PC-3 (cell line): Measurements from ENCODE around the gene OMP. TPM values are rescaled to one million over a fixed set of nuclear protein-coding genes. Genes with fewer than 3 reads are reported as not detected.

Experiments used
- ATAC-seq: fragments of 200-7000 bp; cut with Tn5 transposase; 2 replicates; pipeline ENCODE4 v1.9.1; 2020; ENCODE audit warnings: mild to moderate bottlenecking, moderate library complexity
- BruUV-seq: library from RNA; stranded (reverse); fragments of 400-500 nt; replicated peaks from 2 replicates; lab custom pipeline; 2021; lab: Mats Ljungman, UMichigan
- CTCF ChIA-PET: fragments of 300-600 bp; sonication (Branson Sonifier 250); formaldehyde crosslinking; loops from one replicate; lab custom pipeline; 2022; ENCODE audit warnings: antibody characterized with exemption; lab: Charles Lee
- POLR2A ChIA-PET: fragments of 300-600 bp; sonication (Branson Sonifier 250); formaldehyde crosslinking; loops from one replicate; lab custom pipeline; 2022; ENCODE audit warnings: antibody characterized with exemption; ENCODE audit not compliant: unreplicated experiment; lab: Charles Lee
- DNase-seq: peaks from one replicate; pipeline ENCODE4 v3.0.0-alpha.2; 2015
- H2AFZ ChIP-seq: fragments of 300-600 bp; sonication (generic); 2 replicates; pipeline ENCODE4 v1.6.0; 2016; ENCODE audit warnings: antibody characterized with exemption, low read length
- H3F3A ChIP-seq: fragments of 300-600 bp; sonication (generic); one replicate; pipeline ENCODE4 v1.6.0; 2017; ENCODE audit warnings: antibody characterized with exemption, low read length, control low read depth, mild to moderate bottlenecking; ENCODE audit not compliant: unreplicated experiment
- H3K27ac ChIP-seq: fragments of 300-600 bp; sonication (generic); 2 replicates; pipeline ENCODE4 v1.5.1; 2016; ENCODE audit warnings: mild to moderate bottlenecking, low read length
- H3K27me3 ChIP-seq: fragments of 300-600 bp; sonication (generic); 2 replicates; pipeline ENCODE4 v1.6.1; 2016; ENCODE audit warnings: low read length, mixed read lengths
- H3K36me3 ChIP-seq: fragments of 300-600 bp; sonication (generic); 2 replicates; pipeline ENCODE4 v1.6.1; 2016; ENCODE audit warnings: low read depth, mixed run types, low read length, mixed read lengths
- H3K4me1 ChIP-seq: fragments of 300-600 bp; sonication (generic); 2 replicates; pipeline ENCODE4 v1.5.1; 2016; ENCODE audit warnings: low read length; ENCODE audit not compliant: insufficient read depth
- H3K4me2 ChIP-seq: fragments of 300-600 bp; sonication (generic); 2 replicates; pipeline ENCODE4 v1.6.0; 2016; ENCODE audit warnings: low read length
- H3K4me3 ChIP-seq: fragments of 300-600 bp; sonication (generic); 2 replicates; pipeline ENCODE4 v1.5.1; 2016; ENCODE audit warnings: mild to moderate bottlenecking, low read length, mixed read lengths
- H3K79me2 ChIP-seq: fragments of 300-600 bp; sonication (generic); 2 replicates; pipeline ENCODE4 v1.6.1; 2017; ENCODE audit warnings: low read length, mixed read lengths
- H3K9ac ChIP-seq: fragments of 300-600 bp; sonication (generic); 2 replicates; pipeline ENCODE4 v1.6.0; 2016; ENCODE audit warnings: mild to moderate bottlenecking, low read length
- H3K9me2 ChIP-seq: fragments of 300-600 bp; sonication (generic); replicated peaks from 2 replicates; pipeline ENCODE4 v1.6.1; 2016; ENCODE audit warnings: mixed run types, low read length, mixed read lengths
- H3K9me3 ChIP-seq: fragments of 300-600 bp; sonication (generic); 2 replicates; pipeline ENCODE4 v1.6.1; 2016; ENCODE audit warnings: low read length, mixed read lengths
- H4K20me1 ChIP-seq: fragments of 300-600 bp; sonication (generic); 2 replicates; pipeline ENCODE4 v1.6.1; 2016; ENCODE audit warnings: low read length, mixed read lengths
- EZH2 ChIP-seq: fragments of 300-600 bp; sonication (generic); IDR thresholded peaks from one replicate; pipeline ENCODE4 v1.6.1; 2017; ENCODE audit warnings: antibody characterized with exemption, mild to moderate bottlenecking, low read length; ENCODE audit not compliant: unreplicated experiment
- EZH2phosphoT487 ChIP-seq: fragments of 300-600 bp; sonication (generic); IDR thresholded peaks from 2 replicates; pipeline ENCODE4 v1.6.1; 2018; ENCODE audit warnings: mild to moderate bottlenecking, antibody characterized with exemption, low read length, borderline replicate concordance
- intact Hi-C: fragments of 100-400 bp; cut with micrococcal nuclease; formaldehyde crosslinking; loops from 2 replicates; pipeline ENCODE4 v1.9.0; 2023
- total RNA-seq: library from RNA; depleted of rRNA; stranded (reverse); fragments of >200 nt; gene quantifications from 2 replicates; pipeline ENCODE4 v1.2.3, GENCODE V29; 2014
- TF ChIP-seq, protein P1 (sequence below): fragments of 300-600 bp; sonication (generic); conservative IDR thresholded peaks from 2 replicates; pipeline ENCODE4 v1.5.1; 2017; ENCODE audit warnings: antibody characterized with exemption, low read depth, mild to moderate bottlenecking, low read length

OMP gene
- total RNA-seq, 1 experiment from 2014 or later: not detected

- no peaks in the 10 kb centered on the region for H3K36me3 ChIP-seq
- H3K4me1 ChIP-seq: peaks cover 6% of the 10 kb centered on the region; the same call in 1 of the 2 replicates
- no peaks in the 10 kb centered on the region for H3K9me2 ChIP-seq
- H3K79me2 ChIP-seq: no peaks in the 10 kb centered on the region
- ATAC-seq (no peak), DNase-seq (no peak)
- H3F3A ChIP-seq: no peaks in the 10 kb centered on the region
- ChIA-PET POLR2A (no interaction called here), CTCF (interaction anchor here (0.5 to 1.2 kb wide), 2 partner anchors 428 to 1985 kb away, joined by 3 to 10 read pairs; no protein-coding TSS in a partner anchor)
- BruUV-seq: no TSS peak
- no peaks in the 10 kb centered on the region for H3K9me3 ChIP-seq
- no peak for TF ChIP-seq EZH2phosphoT487
- no peak overlapping the region for H3K9ac ChIP-seq
- H3K27me3 ChIP-seq: no peaks in the 10 kb centered on the region
- intact Hi-C loops: no loop called here
- H4K20me1 ChIP-seq: no peaks in the 10 kb centered on the region
- no peak overlapping the region for H3K4me2 ChIP-seq
- no peak overlapping the region for H3K27ac ChIP-seq
- no peak overlapping the region for H2AFZ ChIP-seq
- H3K4me3 ChIP-seq: no peak overlapping the region
These were observed 26.6 kb downstream of the OMP start for GRCh38 chr11:77129069-77129841.

GRCh38 chr11:77129842-77130756, 27.5 kb downstream of the OMP start:
- H3F3A ChIP-seq: no peaks in the 10 kb centered on the region
- no peak for DNase-seq
- CTCF ChIA-PET: interaction anchor here (0.5 to 1.2 kb wide), 2 partner anchors 427 to 1986 kb away, joined by 3 to 10 read pairs; no protein-coding TSS in a partner anchor
- no TSS peak for BruUV-seq
- POLR2A ChIA-PET: no interaction called here
- no peaks in the 10 kb centered on the region for H3K9me3 ChIP-seq
- no peak overlapping the region for H2AFZ ChIP-seq
- no peaks in the 10 kb centered on the region for H3K9me2 ChIP-seq
- TF ChIP-seq EZH2: no peak
- TF ChIP-seq EZH2phosphoT487: no peak
- H3K4me1 ChIP-seq: peaks cover 6% of the 10 kb centered on the region; the same call in 1 of the 2 replicates
- no peak overlapping the region for H3K4me2 ChIP-seq
- no peak overlapping the region for H3K9ac ChIP-seq
- H3K27ac ChIP-seq: no peak overlapping the region
- no peaks in the 10 kb centered on the region for H4K20me1 ChIP-seq
- intact Hi-C loops: no loop called here
- H3K27me3 ChIP-seq: no peaks in the 10 kb centered on the region
- no peaks in the 10 kb centered on the region for H3K36me3 ChIP-seq
- ATAC-seq: no peak
- H3K79me2 ChIP-seq: no peaks in the 10 kb centered on the region
- no peak overlapping the region for H3K4me3 ChIP-seq

DNA sequence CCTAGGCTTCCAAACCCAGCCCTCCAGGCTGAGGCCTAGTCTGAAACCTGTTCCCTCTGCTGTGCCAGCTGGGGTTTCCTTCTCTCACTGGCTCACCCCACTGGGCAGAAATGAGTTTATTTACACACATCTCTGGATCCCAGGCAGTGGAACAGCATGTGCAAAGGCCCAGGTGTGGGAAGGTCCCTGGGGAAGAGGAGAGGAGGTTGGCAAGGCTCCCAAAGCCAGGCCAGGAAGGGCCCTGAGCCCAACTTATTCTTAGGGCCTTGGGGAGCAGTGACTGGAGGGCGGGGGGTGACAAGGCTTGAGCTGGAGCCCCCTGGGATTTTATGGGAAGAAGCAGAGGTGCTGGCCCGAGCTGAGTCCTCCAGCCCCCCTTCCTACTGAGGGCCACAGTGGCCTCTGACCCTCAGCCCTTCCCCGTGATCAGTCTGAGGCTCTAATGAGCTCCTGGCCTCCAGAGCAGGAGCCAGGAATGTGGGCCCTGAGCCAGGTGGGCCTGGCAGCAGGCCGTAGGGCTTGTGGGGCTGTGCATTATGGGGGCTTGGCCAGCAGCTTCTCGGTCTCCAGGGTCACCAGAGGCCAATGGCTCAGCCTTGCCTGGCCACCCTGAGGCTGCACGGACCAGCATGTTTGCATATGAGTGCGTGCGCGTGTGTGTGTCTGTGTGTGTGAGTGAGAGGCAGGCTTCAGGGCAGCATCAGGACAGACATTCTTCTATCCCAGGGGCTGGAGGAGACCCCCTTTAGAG, 28.3 kb downstream of the OMP start:
- H3K27me3 ChIP-seq: no peaks in the 10 kb centered on the region
- H3K27ac ChIP-seq: no peak overlapping the region
- H3K9ac ChIP-seq: no peak overlapping the region
- ATAC-seq (no peak), DNase-seq (no peak)
- ChIA-PET CTCF (no interaction called here), POLR2A (no interaction called here)
- H3K79me2 ChIP-seq: no peaks in the 10 kb centered on the region
- no peak overlapping the region for H3K4me2 ChIP-seq
- H3K4me3 ChIP-seq: no peak overlapping the region
- H3K36me3 ChIP-seq: no peaks in the 10 kb centered on the region
- no peaks in the 10 kb centered on the region for H3K9me2 ChIP-seq
- no TSS peak for BruUV-seq
- intact Hi-C loops: no loop called here
- no peak overlapping the region for H2AFZ ChIP-seq
- TF ChIP-seq EZH2: no peak
- TF ChIP-seq EZH2phosphoT487: no peak
- TF ChIP-seq, protein P1, sequence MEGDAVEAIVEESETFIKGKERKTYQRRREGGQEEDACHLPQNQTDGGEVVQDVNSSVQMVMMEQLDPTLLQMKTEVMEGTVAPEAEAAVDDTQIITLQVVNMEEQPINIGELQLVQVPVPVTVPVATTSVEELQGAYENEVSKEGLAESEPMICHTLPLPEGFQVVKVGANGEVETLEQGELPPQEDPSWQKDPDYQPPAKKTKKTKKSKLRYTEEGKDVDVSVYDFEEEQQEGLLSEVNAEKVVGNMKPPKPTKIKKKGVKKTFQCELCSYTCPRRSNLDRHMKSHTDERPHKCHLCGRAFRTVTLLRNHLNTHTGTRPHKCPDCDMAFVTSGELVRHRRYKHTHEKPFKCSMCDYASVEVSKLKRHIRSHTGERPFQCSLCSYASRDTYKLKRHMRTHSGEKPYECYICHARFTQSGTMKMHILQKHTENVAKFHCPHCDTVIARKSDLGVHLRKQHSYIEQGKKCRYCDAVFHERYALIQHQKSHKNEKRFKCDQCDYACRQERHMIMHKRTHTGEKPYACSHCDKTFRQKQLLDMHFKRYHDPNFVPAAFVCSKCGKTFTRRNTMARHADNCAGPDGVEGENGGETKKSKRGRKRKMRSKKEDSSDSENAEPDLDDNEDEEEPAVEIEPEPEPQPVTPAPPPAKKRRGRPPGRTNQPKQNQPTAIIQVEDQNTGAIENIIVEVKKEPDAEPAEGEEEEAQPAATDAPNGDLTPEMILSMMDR: no peak
- H3F3A ChIP-seq: no peaks in the 10 kb centered on the region
- no peaks in the 10 kb centered on the region for H4K20me1 ChIP-seq
- H3K4me1 ChIP-seq: peaks cover 6% of the 10 kb centered on the region; the same call in 1 of the 2 replicates
- no peaks in the 10 kb centered on the region for H3K9me3 ChIP-seq
